NCI-H226 (cell line): Measurements from ENCODE around the gene DZIP1.

Experiments
- DNase-seq: peaks from one replicate; pipeline ENCODE4 v3.0.0-alpha.2; 2015

Gene DZIP1

GRCh38 chr13:95642028-95642621 lies 2.4 kb downstream of the DZIP1 start:
- no peak for DNase-seq

GRCh38 chr13:95641291-95642027 lies 3.0 kb downstream of the DZIP1 start:
- DNase-seq: no peak

- DNase-seq: no peak
Measured at GRCh38 chr13:95636853-95637252, 7.7 kb downstream of the DZIP1 start.

GRCh38 chr13:95630593-95630992 lies 13.9 kb downstream of the DZIP1 start:
- no peak for DNase-seq

- DNase-seq: no peak
Measured at GRCh38 chr13:95629071-95629470, 15.4 kb downstream of the DZIP1 start.

GRCh38 chr13:95628488-95628887 lies 16.0 kb downstream of the DZIP1 start:
- no peak for DNase-seq

GRCh38 chr13:95627590-95627989 lies 16.9 kb downstream of the DZIP1 start:
- DNase-seq: no peak

GRCh38 chr13:95626768-95627167 lies 17.7 kb downstream of the DZIP1 start:
- DNase-seq: no peak

GRCh38 chr13:95624020-95624419 lies 20.5 kb downstream of the DZIP1 start:
- peak; percentile 9 for DNase-seq

GRCh38 chr13:95623141-95623540 lies 21.4 kb downstream of the DZIP1 start:
- DNase-seq: no peak

GRCh38 chr13:95620825-95621498 lies 23.5 kb downstream of the DZIP1 start:
- DNase-seq: no peak

GRCh38 chr13:95620030-95620824 lies 24.3 kb downstream of the DZIP1 start:
- no peak for DNase-seq

GRCh38 chr13:95615539-95615938 lies 29.0 kb downstream of the DZIP1 start:
- DNase-seq: no peak

- peak; percentile 30 for DNase-seq
Measured at GRCh38 chr13:95614641-95615245, 29.8 kb downstream of the DZIP1 start.

GRCh38 chr13:95608640-95609323 lies 35.7 kb downstream of the DZIP1 start:
- no peak for DNase-seq

- peak; percentile 56 for DNase-seq
Measured at GRCh38 chr13:95607366-95607765, 37.1 kb downstream of the DZIP1 start.

GRCh38 chr13:95605448-95606125 lies 38.9 kb downstream of the DZIP1 start:
- DNase-seq: no peak

GRCh38 chr13:95604556-95604915 lies 40.0 kb downstream of the DZIP1 start:
- no peak for DNase-seq

GRCh38 chr13:95603887-95604555 lies 40.5 kb downstream of the DZIP1 start:
- peak; percentile 19 for DNase-seq

- DNase-seq: no peak
Measured at GRCh38 chr13:95601906-95602305, 42.6 kb downstream of the DZIP1 start.

- DNase-seq: no peak
Measured at GRCh38 chr13:95601216-95601615, 43.3 kb downstream of the DZIP1 start.
